Measurements from ENCODE around the gene ZNF415.
"Not testable (repeated sequence)": the region's sequence is repeated elsewhere in the genome, so short reads cannot be mapped to it uniquely, and the experiment has no call there.

Gene ZNF415

DNA sequence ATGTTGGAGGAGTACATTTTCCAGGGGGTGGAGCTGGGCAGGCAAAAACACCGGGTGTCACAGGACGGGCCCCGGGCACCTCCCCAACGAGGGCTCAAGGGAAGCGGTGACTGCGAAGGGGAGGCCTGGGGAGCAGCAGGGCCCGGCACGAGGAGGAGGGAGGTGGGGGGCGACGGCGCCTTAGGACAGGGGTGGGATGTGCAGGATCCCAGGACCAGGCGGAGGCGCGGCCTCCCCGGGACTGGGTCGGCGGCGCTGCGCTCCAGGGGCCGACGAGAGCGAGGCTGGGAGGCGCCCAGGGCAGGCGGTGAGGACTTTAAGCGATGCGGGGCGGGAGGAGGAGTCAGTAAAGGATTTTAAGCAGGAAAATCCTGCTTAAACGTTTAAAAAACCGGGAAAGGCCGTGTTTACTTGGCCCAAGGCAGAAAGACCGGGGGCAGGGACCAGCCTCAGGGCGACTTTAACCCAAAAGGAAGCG, 29.9 kb downstream of the ZNF415 start:
- DNase-seq (ENCODE audit: low spot score) (peak; percentile 40), FAIRE-seq (no peak)

GRCh38 chr19:53102206-53102755, 30.4 kb downstream of the ZNF415 start:
- DNase-seq (ENCODE audit: low spot score) (peak; percentile 5), FAIRE-seq (no peak)

- DNase-seq (ENCODE audit: low spot score) = no peak
- no peak for FAIRE-seq
These were observed 31.2 kb downstream of the ZNF415 start for GRCh38 chr19:53101518-53101917.

DNA sequence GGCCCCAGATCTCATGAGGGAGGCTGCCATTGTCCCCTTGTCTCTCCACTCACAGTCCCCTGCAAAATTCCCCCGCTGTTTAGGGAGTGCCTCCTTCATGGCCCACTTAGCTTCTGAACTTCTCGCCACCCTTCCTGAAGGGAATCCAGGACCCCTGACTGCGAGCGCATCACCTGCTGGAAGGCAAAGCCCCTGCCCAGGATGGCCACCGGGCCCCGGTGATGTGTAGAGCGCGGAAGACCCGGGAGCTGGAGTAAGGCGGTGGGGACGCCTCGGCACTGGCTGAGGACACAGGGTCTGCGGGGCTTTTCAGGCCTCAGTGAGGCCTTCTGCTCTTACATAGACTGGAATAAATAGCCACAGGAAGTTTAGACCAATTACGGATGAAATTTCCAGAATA, 34.1 kb downstream of the ZNF415 start:
- not testable (repeated sequence) for DNase-seq (ENCODE audit: low spot score); FAIRE-seq

DNA sequence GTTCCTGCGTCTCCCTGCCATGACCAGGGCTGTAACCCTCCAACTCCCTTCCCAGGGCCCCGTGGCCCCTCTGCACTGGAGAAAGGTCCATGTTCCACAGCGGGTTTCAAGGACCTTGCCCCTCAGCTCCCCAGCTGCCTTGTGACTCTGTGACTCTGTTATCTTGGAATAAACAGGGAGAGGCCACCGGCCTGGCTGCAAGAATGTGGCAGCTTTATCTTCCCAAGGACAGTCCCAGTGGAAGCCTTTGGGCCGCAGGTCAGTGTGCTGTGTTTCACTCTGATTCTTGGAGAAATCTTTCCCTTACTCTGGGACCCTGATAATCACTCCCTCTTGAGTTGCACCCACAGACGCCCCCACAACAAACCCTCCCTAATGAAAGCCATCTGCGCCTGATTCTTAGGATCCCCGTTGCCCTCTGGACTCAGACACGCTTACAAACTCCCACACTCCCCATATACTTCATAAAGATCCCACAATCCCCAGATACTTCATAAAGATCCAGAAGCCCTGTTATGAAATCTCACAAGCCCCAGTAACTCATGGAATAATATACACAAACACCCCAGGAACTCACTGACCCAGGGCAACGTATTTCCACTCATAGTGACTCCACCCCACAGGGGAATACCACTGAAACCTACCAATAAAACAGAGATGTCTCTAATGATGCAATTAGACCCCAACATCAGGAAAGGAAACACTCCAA, 35.6 kb downstream of the ZNF415 start:
- not testable (repeated sequence) for FAIRE-seq

DNA sequence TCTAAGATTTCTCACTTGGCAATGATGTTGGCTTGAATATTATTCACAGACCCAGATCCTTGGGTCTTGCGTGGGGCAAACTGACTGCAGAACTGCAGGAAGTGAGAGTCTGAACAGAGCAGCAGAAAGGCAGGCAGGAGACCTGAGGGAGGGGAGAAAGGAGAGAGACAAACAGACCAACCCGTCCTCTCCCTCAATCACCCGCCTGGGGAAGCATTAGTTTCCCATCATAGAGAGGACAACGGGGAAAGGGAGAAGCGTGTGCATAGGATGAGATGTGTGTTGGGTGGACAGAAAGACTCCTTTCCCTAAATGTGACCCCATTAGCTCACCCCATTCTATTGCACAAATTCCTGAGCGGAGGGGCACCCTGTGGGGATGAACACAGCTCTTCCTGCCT, 36.1 kb downstream of the ZNF415 start:
- FAIRE-seq = not testable (repeated sequence)

More for the DNA sequence above, 35.6 kb downstream of the ZNF415 start:
- not testable (repeated sequence) for DNase-seq (ENCODE audit: low spot score)

DNA sequence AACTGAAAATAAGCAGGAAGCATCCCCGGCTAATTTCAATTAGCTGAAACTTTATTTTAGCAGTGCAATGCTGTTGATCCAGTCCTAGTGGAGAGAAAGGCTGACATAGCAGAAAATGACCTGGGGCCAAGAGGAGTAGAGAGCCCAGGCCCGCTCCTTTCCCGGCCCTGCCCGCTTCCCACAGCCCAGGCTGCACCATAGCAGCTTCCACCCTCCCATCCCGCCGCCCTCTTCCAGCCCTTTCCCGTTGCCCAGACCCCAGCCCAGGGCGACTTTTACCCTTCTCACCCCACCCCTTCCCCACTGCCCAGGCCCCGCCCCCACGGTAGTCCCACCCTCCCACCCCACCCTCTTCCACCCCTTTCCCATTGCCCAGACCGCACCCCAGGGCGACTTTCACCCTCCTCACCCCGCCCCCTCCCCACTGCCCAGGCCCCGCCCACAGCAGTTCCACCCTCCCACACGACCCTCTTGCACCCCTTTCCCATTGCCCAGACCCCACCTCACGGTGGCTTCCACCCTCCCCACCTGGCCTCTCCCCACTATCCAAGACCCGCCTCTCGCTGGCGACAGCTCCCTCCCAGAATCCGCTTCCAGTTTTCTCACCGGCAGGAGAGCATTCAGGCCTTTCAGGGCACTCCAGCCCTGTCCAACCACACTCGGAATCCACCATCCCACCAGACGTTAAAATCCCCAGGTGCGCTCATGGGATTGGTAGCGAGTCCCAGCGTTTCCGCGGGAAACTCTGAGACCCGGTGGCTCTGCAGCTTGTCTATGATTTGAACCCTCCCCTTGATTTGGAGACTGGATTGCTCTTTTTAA, 37.7 kb downstream of the ZNF415 start:
- DNase-seq (ENCODE audit: low spot score) (no peak), FAIRE-seq (no peak)

More for the DNA sequence above, 36.1 kb downstream of the ZNF415 start:
- not testable (repeated sequence) for DNase-seq (ENCODE audit: low spot score)

- DNase-seq (ENCODE audit: low spot score) = no peak
- FAIRE-seq = no peak
These were observed 40.0 kb downstream of the ZNF415 start for GRCh38 chr19:53092723-53093122.

- no peak for FAIRE-seq
- no peak for DNase-seq (ENCODE audit: low spot score)
These were observed 41.1 kb downstream of the ZNF415 start for GRCh38 chr19:53091413-53092254.

- no peak for DNase-seq (ENCODE audit: low spot score)
- FAIRE-seq = no peak
These were observed 44.6 kb downstream of the ZNF415 start for GRCh38 chr19:53088091-53088490.

- DNase-seq (ENCODE audit: low spot score) = no peak
- FAIRE-seq = no peak
These were observed 45.8 kb downstream of the ZNF415 start for GRCh38 chr19:53086949-53087348.

DNA sequence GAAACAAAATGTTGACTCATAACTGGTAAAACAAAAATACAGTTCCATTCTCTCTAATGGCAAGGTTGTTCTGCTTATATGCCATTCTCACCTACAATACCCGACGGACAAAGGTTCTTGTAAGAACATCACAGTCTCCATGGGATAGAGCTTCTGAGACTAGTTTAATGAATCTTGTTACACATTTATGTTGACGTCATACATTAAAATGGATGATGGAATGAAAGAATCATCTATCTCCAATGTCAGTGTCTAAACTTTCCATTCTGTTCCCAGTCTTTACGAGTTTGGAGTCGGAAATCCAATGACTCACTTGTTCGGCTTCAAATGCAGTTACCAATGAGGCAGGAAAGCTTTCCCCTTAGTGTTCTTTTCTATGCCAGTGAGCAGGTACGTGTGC, 47.2 kb downstream of the ZNF415 start:
- DNase-seq (ENCODE audit: low spot score) (no peak), FAIRE-seq (no peak)

- FAIRE-seq (no peak), DNase-seq (ENCODE audit: low spot score) (no peak)
These were observed 49.8 kb downstream of the ZNF415 start for GRCh38 chr19:53082929-53083328.

GRCh38 chr19:53079313-53079924, 53.3 kb downstream of the ZNF415 start:
- no peak for DNase-seq (ENCODE audit: low spot score)
- FAIRE-seq = no peak

DNA sequence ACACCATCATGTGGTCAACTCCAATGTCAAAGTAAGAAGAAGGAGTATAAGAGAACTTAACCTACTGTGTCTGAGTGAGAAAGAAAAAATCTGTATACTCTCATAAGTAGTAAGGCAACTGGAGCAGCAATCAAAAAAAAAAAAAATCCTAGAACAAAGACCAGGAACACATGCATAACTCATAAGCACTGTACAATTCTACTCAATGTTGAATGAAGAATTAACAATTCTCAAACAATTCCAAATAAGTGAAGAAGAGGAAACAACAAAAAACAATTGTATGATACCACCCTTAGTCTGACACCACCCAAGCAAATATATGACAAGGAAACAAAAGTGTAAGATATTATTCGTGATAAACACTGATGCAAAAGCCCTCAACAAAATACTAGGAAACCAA, 54.0 kb downstream of the ZNF415 start:
- no peak for FAIRE-seq

GRCh38 chr19:53076984-53077383, 55.7 kb downstream of the ZNF415 start:
- FAIRE-seq (no peak), DNase-seq (ENCODE audit: low spot score) (peak; percentile 13)

More for the DNA sequence above, 54.0 kb downstream of the ZNF415 start:
- DNase-seq (ENCODE audit: low spot score) = no peak

- FAIRE-seq = no peak
These were observed 63.9 kb downstream of the ZNF415 start for GRCh38 chr19:53068834-53069233.

GRCh38 chr19:53068199-53068598, 64.5 kb downstream of the ZNF415 start:
- DNase-seq (ENCODE audit: low spot score) (no peak), FAIRE-seq (no peak)

More at GRCh38 chr19:53068834-53069233, 63.9 kb downstream of the ZNF415 start:
- DNase-seq (ENCODE audit: low spot score) = no peak

DNA sequence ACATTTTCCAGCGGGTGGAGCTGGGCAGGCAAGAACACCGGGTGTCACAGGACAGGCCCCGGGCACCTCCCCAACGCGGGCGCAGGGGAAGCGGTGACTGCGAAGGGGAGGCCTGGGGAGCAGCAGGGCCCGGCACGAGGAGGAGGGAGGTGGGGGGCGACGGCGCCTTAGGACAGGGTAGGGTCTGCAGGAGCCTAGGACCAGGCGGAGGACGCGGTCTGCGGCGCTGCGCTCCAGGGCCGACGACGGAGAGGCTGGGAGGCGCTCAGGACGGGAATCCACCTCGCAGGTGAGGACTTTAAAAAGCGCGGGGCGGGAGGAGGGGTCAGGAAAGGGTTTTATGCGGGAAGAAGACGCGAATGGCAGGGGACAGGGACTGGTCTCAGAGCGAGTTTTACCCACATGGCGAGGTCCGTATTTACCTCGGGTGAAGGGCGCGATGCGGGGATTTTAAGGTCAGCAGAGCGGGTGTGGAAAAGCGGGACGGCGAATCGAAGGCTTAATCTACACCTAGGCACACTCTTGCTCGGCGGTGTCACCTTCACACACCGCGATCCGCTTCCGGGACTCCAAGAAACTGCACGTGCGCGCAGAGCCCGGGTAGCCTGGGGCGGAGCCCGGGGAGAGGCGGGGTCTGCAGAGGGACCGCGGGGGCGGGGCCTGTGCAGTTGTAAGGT, 74.7 kb downstream of the ZNF415 start:
- DNase-seq (ENCODE audit: low spot score) (no peak), FAIRE-seq (no peak)
